Mucosa of stomach (tissue), 1 donor: ENCODE results near the gene THAP2.

Experiments used
- H3K27me3 ChIP-seq: one replicate; pipeline ENCODE4 v1.7.0; 2013; ENCODE audit warnings: mild to moderate bottlenecking, low read length; ENCODE audit not compliant: control insufficient read depth, insufficient read depth
- H3K36me3 ChIP-seq: one replicate; pipeline ENCODE4 v1.7.0; 2013; ENCODE audit warnings: low read length; ENCODE audit not compliant: control insufficient read depth, insufficient read depth
- H3K4me1 ChIP-seq: one replicate; pipeline ENCODE4 v1.7.0; 2013; ENCODE audit warnings: mild to moderate bottlenecking, low read length; ENCODE audit not compliant: control insufficient read depth, insufficient read depth
- H3K4me3 ChIP-seq: one replicate; pipeline ENCODE4 v1.7.0; 2013; ENCODE audit warnings: low read length
- H3K9ac ChIP-seq: one replicate; pipeline ENCODE4 v1.7.0; 2013; ENCODE audit warnings: mild to moderate bottlenecking, low read length, moderate library complexity
- H3K9me3 ChIP-seq: one replicate; pipeline ENCODE4 v1.7.0; 2013; ENCODE audit warnings: mild to moderate bottlenecking, low read length, moderate library complexity; ENCODE audit not compliant: control insufficient read depth
- donor health status: Pancreatic carcinoma.

The THAP2 gene

GRCh38 chr12:71645268-71645667, 18.8 kb upstream of the THAP2 start:
- no peaks in the 10 kb centered on the region for H3K36me3 ChIP-seq

DNA sequence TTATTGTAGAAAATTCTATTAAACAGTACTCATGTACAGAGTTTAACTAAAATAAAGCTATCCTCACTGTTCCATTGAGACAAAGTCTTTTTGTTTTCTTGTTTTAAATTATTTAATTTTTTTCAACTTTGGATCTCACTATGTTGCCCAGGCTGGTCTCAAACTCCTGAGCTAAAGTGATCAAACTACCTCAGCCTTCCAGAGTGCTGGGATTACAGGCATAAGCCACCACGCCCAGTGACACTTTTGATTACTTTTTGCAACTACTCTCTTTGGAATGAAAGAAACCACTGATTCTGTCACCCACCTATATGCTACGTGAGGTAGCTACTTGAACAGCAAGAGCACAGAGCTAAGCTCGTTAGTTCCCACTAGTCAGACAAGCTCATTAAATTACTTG, 17.6 kb upstream of the THAP2 start:
- H3K36me3 ChIP-seq, result no peaks in the 10 kb centered on the region
- no peaks in the 10 kb centered on the region for H3K4me1 ChIP-seq
- no peak overlapping the region for H3K4me3 ChIP-seq

More at GRCh38 chr12:71645268-71645667, 18.8 kb upstream of the THAP2 start:
- H3K4me3 ChIP-seq, result no peak overlapping the region
- no peaks in the 10 kb centered on the region for H3K9me3 ChIP-seq
- H3K9ac ChIP-seq, result no peak overlapping the region
- no peaks in the 10 kb centered on the region for H3K27me3 ChIP-seq
- no peaks in the 10 kb centered on the region for H3K4me1 ChIP-seq

GRCh38 chr12:71648537-71648936, 15.6 kb upstream of the THAP2 start:
- Histone ChIP-seq H3K27me3 (no peaks in the 10 kb centered on the region), H3K9ac (no peak overlapping the region), H3K36me3 (no peaks in the 10 kb centered on the region), H3K4me3 (no peak overlapping the region), H3K4me1 (no peaks in the 10 kb centered on the region), H3K9me3 (no peaks in the 10 kb centered on the region)

More for the DNA sequence above, 17.6 kb upstream of the THAP2 start:
- no peak overlapping the region for H3K9ac ChIP-seq
- H3K27me3 ChIP-seq, result no peaks in the 10 kb centered on the region
- H3K9me3 ChIP-seq, result no peaks in the 10 kb centered on the region

DNA sequence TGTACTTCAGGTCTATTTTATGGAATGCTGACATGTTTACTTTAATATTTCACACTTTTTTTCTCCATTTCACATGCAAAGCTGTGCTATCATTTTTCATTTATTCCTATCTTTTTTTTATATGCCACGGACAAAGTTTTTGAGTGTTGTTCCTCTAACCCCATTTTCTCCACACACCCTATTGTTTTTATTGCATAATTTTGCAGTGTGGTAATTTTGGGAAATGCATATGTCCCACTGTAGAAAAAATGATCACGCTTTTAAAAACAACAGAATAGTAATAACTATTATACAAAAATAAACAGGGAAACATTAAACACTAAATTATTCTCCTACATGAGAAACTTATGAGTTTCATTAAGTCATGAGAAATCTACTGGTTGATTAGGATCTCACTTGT, 14.7 kb upstream of the THAP2 start:
- Histone ChIP-seq H3K36me3 (no peaks in the 10 kb centered on the region), H3K4me1 (no peaks in the 10 kb centered on the region), H3K4me3 (no peak overlapping the region), H3K9me3 (no peaks in the 10 kb centered on the region), H3K9ac (no peak overlapping the region), H3K27me3 (no peaks in the 10 kb centered on the region)

- Histone ChIP-seq H3K4me1 (peaks cover 7% of the 10 kb centered on the region), H3K4me3 (no peak overlapping the region), H3K9ac (no peak overlapping the region), H3K9me3 (no peaks in the 10 kb centered on the region), H3K36me3 (no peaks in the 10 kb centered on the region), H3K27me3 (no peaks in the 10 kb centered on the region)
Observed at GRCh38 chr12:71652656-71653055, 11.4 kb upstream of the THAP2 start.

DNA sequence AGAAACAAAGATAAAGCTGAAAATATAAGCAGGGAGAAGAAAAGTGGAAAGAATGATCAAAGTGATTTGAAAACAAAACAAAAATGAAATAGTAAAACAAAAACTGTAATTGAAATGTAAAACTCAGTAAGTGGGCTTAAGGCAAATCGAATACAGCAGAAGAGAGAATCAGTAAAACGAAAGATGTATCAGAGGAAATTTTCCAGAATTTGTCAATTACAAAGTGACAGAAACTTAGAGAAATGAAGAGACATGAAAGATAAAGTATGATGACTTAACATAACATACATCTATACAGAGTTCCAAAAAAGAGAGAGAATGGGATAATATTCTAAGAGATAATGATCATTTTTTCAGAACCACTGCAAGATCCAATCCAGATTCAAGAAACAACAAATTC, 11.0 kb upstream of the THAP2 start:
- Histone ChIP-seq H3K36me3 (no peaks in the 10 kb centered on the region), H3K9me3 (no peaks in the 10 kb centered on the region), H3K4me3 (no peak overlapping the region), H3K4me1 (peaks cover 7% of the 10 kb centered on the region), H3K9ac (no peak overlapping the region), H3K27me3 (no peaks in the 10 kb centered on the region)

DNA sequence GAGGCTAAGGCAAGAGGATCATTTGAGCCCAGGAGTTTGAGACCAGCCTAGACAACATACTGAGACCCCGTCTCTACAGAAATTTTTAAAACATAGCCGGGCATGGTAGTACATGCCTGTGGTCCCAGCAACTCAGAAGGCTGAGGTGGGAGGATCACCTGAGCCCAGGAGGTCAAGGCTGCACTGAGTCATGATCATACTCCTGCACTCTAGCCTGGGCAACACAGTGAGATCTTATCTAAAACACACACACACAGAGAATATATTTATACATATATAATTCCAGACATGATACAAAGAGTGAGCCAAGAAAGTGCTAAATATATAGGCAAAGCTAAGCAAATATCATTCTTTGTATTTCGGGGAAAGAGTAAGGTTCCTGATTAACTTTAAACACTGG, 9.9 kb upstream of the THAP2 start:
- no peaks in the 10 kb centered on the region for H3K9me3 ChIP-seq
- H3K4me1 ChIP-seq, result peaks cover 7% of the 10 kb centered on the region
- no peaks in the 10 kb centered on the region for H3K36me3 ChIP-seq
- H3K27me3 ChIP-seq, result no peaks in the 10 kb centered on the region
- no peak overlapping the region for H3K9ac ChIP-seq
- no peak overlapping the region for H3K4me3 ChIP-seq

DNA sequence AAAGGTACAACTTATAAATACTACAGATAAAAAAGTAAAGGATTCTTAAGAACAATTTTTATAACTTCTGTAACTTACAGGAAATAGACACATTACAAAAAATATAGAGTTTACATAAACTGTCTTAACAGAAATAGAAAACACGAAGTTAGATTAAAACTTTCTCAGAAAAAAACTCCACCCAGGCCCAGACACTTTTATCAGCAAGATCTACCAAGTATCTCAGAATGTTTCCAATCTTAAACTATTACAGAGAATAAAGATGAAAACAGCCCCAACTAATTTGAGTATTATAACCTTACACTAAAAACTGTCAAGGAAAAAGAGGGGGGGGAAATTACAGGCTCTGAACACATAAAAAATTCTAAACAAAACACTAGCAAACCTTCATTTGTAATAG, 8.6 kb upstream of the THAP2 start:
- Histone ChIP-seq H3K27me3 (no peaks in the 10 kb centered on the region), H3K4me1 (peaks cover 7% of the 10 kb centered on the region), H3K9ac (no peak overlapping the region), H3K36me3 (no peaks in the 10 kb centered on the region), H3K4me3 (no peak overlapping the region), H3K9me3 (no peaks in the 10 kb centered on the region)

DNA sequence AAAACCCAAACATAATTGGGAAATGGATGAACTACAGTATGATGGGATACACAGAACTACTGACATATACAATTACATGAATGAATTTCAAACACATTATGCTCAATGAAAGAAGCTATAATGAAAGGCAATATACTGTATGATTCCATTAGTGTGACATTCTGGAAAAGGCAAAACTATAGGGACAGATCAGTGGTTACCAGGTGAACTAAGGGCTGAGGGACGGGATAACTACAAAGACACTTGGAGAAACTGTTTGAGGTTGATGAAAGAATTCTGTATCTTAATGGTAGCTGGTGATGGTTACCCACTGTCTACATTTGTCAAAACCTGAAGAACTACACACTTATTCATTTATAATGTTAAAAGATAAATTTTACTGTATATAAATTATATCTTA, 8.2 kb upstream of the THAP2 start:
- no peak overlapping the region for H3K9ac ChIP-seq
- no peaks in the 10 kb centered on the region for H3K9me3 ChIP-seq
- H3K36me3 ChIP-seq, result no peaks in the 10 kb centered on the region
- H3K4me3 ChIP-seq, result no peak overlapping the region
- no peaks in the 10 kb centered on the region for H3K27me3 ChIP-seq
- H3K4me1 ChIP-seq, result peaks cover 7% of the 10 kb centered on the region

- Histone ChIP-seq H3K4me1 (peaks cover 10% of the 10 kb centered on the region), H3K9me3 (no peaks in the 10 kb centered on the region), H3K36me3 (no peaks in the 10 kb centered on the region), H3K9ac (no peak overlapping the region), H3K27me3 (no peaks in the 10 kb centered on the region), H3K4me3 (no peak overlapping the region)
Observed at GRCh38 chr12:71656740-71657139, 7.4 kb upstream of the THAP2 start.

- H3K27me3 ChIP-seq, result no peaks in the 10 kb centered on the region
- no peaks in the 10 kb centered on the region for H3K9me3 ChIP-seq
- peak overlapping the region; percentile 91 for H3K9ac ChIP-seq
- peaks cover 15% of the 10 kb centered on the region for H3K4me1 ChIP-seq
- peak overlapping the region; percentile 91 for H3K4me3 ChIP-seq
- H3K36me3 ChIP-seq, result no peaks in the 10 kb centered on the region
Observed at GRCh38 chr12:71661977-71662530, 2.0 kb upstream of the THAP2 start.

DNA sequence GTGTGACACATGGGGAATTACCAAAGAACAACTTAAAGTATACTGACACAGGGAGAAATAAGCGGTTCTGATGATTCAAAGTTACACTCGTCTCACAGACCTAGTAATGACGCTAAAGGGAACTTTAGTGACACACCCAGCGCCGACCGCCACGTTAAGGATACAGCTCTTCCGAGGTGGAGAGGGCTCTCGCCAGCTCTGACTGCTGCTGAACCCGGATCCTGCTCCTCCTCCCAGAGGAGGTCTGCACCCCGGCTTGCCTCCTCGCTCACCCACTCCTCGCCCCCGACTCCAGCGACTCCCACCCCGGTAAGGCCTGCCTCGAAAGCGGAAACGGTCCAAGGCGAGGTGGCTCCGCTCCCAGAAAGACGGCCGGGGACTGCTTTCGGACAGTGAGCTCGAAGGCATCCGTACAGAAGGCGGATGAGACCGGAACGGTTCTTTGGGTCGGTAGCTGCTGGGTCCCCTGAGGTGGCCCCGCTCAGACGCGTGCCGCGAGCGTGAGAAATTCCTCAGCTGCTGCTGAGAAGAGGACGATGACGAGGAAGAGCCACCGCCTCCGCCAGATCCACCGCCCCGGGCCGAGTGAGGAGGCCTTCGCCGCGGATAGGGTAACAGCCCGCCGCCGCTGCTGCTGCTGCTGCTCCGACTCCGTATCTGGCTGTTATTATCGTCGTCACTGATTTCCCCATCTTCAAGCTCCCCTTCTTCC, 1.1 kb upstream of the THAP2 start:
- H3K4me1 ChIP-seq, result peaks cover 15% of the 10 kb centered on the region
- H3K27me3 ChIP-seq, result no peaks in the 10 kb centered on the region
- no peaks in the 10 kb centered on the region for H3K36me3 ChIP-seq
- H3K9ac ChIP-seq, result peak overlapping the region; percentile 91
- peak overlapping the region; percentile 91 for H3K4me3 ChIP-seq
- no peaks in the 10 kb centered on the region for H3K9me3 ChIP-seq
